ENCODE measurements around the gene NEK4. TPM values are rescaled to one million over a fixed set of nuclear protein-coding genes. Genes with fewer than 3 reads are reported as not detected.

The NEK4 gene
- total and polyA plus RNA-seq, 2 of the 13 experiments (the other 11 are each of a cell fraction or from before 2014, with no cell fraction given), result 16.5 to 38.0 TPM

GRCh38 chr3:52774901-52775864 lies 4.4 kb upstream of the NEK4 start (continued):
- TF ChIP-seq LBX2 (CRISPR knock-in tag; IDR thresholded peaks at IDR 0.05; ENCODE audit: borderline replicate concordance) (no peak), PHB2 (IDR thresholded peaks at IDR 0.05; ENCODE audit: partially characterized antibody) (no peak), ZBTB20 (CRISPR knock-in tag; IDR thresholded peaks at IDR 0.05; ENCODE audit: borderline replicate concordance, low read depth) (peak; percentile 68; the same call in 1 of the 2 replicates), KLF12 (CRISPR knock-in tag; IDR thresholded peaks at IDR 0.05; ENCODE audit: borderline replicate concordance) (0 out of 2 replicates have a peak, but pooled peaks have one; percentile 44), ZNF432 (CRISPR knock-in tag; IDR thresholded peaks at IDR 0.05; ENCODE audit: borderline replicate concordance) (no peak), SRY (CRISPR knock-in tag; IDR thresholded peaks at IDR 0.05) (no peak), ZNF253 (CRISPR knock-in tag; IDR thresholded peaks at IDR 0.05; ENCODE audit: borderline replicate concordance) (no peak), ZBTB8A (CRISPR knock-in tag; IDR thresholded peaks at IDR 0.05; ENCODE audit: borderline replicate concordance, low read depth) (0 out of 2 replicates have a peak, but pooled peaks have one; percentile 9), ARHGAP35 (CRISPR knock-in tag; IDR thresholded peaks at IDR 0.05; ENCODE audit: borderline replicate concordance) (no peak), ZNF138 (CRISPR knock-in tag; IDR thresholded peaks at IDR 0.05; ENCODE audit: low read depth) (no peak), NCOA2 (CRISPR knock-in tag; IDR thresholded peaks at IDR 0.05) (peak; percentile 96), DMAP1 (CRISPR knock-in tag; IDR thresholded peaks at IDR 0.05) (no peak; the same call in 1 of the 2 replicates), ZNF441 (CRISPR knock-in tag; IDR thresholded peaks at IDR 0.05; ENCODE audit: borderline replicate concordance) (0 out of 2 replicates have a peak, but pooled peaks have one; percentile 60), ZNF563 (CRISPR knock-in tag; IDR thresholded peaks at IDR 0.05) (peak; percentile 55; the same call in 1 of the 2 replicates), ZNF672 (CRISPR knock-in tag; IDR thresholded peaks at IDR 0.05) (no peak), TEF (CRISPR knock-in tag; IDR thresholded peaks at IDR 0.05) (no peak), ARNT2 (CRISPR knock-in tag; IDR thresholded peaks at IDR 0.05; ENCODE audit: low read depth) (peak; percentile 77), ZNF616 (CRISPR knock-in tag; IDR thresholded peaks at IDR 0.05; ENCODE audit: low read depth) (no peak), TP53 (CRISPR knock-in tag; conservative IDR thresholded peaks at IDR 0.05) (peak; percentile 73; the same call in 1 of the 2 replicates)
- TF ChIP-seq, protein P1, sequence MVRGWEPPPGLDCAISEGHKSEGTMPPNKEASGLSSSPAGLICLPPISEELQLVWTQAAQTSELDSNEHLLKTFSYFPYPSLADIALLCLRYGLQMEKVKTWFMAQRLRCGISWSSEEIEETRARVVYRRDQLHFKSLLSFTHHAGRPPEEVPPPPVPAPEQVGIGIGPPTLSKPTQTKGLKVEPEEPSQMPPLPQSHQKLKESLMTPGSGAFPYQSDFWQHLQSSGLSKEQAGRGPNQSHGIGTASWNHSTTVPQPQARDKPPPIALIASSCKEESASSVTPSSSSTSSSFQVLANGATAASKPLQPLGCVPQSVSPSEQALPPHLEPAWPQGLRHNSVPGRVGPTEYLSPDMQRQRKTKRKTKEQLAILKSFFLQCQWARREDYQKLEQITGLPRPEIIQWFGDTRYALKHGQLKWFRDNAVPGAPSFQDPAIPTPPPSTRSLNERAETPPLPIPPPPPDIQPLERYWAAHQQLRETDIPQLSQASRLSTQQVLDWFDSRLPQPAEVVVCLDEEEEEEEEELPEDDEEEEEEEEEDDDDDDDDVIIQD (CRISPR knock-in tag; IDR thresholded peaks at IDR 0.05; ENCODE audit: low read depth), result peak; percentile 67
- TF ChIP-seq, protein P2, sequence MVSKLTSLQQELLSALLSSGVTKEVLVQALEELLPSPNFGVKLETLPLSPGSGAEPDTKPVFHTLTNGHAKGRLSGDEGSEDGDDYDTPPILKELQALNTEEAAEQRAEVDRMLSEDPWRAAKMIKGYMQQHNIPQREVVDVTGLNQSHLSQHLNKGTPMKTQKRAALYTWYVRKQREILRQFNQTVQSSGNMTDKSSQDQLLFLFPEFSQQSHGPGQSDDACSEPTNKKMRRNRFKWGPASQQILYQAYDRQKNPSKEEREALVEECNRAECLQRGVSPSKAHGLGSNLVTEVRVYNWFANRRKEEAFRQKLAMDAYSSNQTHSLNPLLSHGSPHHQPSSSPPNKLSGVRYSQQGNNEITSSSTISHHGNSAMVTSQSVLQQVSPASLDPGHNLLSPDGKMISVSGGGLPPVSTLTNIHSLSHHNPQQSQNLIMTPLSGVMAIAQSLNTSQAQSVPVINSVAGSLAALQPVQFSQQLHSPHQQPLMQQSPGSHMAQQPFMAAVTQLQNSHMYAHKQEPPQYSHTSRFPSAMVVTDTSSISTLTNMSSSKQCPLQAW (CRISPR knock-in tag; IDR thresholded peaks at IDR 0.05), result peak; percentile 95
- TF ChIP-seq, protein P3, sequence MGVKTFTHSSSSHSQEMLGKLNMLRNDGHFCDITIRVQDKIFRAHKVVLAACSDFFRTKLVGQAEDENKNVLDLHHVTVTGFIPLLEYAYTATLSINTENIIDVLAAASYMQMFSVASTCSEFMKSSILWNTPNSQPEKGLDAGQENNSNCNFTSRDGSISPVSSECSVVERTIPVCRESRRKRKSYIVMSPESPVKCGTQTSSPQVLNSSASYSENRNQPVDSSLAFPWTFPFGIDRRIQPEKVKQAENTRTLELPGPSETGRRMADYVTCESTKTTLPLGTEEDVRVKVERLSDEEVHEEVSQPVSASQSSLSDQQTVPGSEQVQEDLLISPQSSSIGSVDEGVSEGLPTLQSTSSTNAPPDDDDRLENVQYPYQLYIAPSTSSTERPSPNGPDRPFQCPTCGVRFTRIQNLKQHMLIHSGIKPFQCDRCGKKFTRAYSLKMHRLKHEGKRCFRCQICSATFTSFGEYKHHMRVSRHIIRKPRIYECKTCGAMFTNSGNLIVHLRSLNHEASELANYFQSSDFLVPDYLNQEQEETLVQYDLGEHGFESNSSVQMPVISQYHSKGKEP (CRISPR knock-in tag; IDR thresholded peaks at IDR 0.05), result no peak

Measured in HepG2 (cell line).